ENCODE data around the gene FASTK.
"Not testable (repeated sequence)": the region's sequence is repeated elsewhere in the genome, so short reads cannot be mapped to it uniquely, and the experiment has no call there.

Gene FASTK

DNA sequence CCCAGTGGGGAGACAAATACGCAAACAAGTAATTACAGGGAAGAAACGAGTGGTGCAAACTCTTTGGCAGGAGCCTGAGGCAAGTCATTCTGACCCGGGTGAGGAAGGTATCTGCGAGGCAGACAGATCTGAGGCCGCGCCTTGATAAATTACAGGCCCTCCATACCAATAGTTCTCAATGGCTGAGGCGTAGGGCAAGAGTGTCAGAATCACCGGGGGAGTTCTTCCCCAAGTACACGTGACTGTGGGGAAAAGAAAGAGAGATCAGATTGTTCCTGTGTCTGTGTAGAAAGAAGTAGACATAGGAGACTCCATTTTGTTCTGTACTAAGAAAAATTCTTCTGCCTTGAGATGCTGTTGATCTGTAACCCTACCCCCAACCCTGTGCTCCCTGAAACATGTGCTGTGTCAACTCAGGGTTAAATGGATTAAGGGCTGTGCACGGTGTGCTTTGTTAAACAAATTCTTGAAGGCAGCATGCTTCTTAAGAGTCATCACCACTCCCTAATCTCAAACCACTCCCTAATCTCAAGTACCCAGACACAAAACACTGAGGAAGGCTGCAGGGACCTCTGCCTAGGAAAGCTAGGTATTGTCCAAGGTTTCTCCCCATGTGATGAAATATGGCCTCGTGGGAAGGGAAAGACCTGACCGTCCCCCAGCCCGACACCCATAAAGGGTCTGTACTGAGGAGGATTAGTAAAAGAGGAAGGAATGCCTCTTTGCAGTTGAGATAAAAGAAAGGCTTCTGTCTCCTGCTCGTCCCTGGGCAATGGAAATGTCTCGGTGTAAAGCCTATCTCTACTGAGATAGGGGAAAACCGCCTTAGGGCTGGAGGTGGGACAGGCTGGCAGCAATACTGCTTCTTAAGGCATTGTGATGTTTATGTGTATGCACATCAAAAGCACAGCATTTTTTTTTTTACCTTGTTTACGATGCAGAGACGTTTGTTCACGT is 53.6 kb downstream of the FASTK start:
- not testable (repeated sequence) for DNase-seq
